PC-9 (cell line): ENCODE data around the gene NUDT5.

ENCODE experiments used
- EZH2 ChIP-seq: fragments of 200-600 bp; sonication (generic); IDR thresholded peaks from 2 replicates; pipeline ENCODE4 v1.8.0; 2017; ENCODE audit warnings: antibody characterized with exemption, low read depth
- TF ChIP-seq, protein P1 (sequence below): fragments of 200-600 bp; sonication (generic); conservative IDR thresholded peaks from 2 replicates; pipeline ENCODE4 v1.6.1; 2017; ENCODE audit warnings: mixed run types, antibody characterized with exemption, mild to moderate bottlenecking, moderate library complexity

DNA sequence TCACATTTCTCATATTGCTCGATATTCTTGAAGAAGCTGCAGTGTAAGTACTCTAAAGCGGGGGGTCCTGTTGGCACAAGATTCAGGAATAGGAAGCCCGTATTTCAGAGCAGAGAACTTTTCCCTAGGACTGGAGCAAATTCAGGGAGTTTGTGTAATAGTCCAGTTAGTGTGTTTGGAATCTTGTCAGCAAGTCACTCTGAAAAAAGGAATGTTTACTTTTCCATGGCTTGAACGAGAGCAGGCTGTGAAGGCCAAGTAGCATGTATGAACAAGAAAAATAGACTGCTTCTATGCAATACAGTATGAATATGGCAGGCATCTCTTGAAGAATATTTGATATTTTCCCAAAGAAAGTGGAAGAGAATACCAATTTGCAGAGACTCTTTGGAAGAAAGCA, 40.1 kb upstream of the NUDT5 start:
- no peak for TF ChIP-seq EZH2
- TF ChIP-seq, protein P1, sequence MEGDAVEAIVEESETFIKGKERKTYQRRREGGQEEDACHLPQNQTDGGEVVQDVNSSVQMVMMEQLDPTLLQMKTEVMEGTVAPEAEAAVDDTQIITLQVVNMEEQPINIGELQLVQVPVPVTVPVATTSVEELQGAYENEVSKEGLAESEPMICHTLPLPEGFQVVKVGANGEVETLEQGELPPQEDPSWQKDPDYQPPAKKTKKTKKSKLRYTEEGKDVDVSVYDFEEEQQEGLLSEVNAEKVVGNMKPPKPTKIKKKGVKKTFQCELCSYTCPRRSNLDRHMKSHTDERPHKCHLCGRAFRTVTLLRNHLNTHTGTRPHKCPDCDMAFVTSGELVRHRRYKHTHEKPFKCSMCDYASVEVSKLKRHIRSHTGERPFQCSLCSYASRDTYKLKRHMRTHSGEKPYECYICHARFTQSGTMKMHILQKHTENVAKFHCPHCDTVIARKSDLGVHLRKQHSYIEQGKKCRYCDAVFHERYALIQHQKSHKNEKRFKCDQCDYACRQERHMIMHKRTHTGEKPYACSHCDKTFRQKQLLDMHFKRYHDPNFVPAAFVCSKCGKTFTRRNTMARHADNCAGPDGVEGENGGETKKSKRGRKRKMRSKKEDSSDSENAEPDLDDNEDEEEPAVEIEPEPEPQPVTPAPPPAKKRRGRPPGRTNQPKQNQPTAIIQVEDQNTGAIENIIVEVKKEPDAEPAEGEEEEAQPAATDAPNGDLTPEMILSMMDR = no peak
